ENCODE results near the gene OTUB2.

The OTUB2 gene

GRCh38 chr14:94025720-94026119 is 420 bp upstream of the OTUB2 start:
- H3K27me3 ChIP-seq (ENCODE audit: control insufficient read depth, low read length) = peaks cover 20% of the 10 kb centered on the region
- no peak for TF ChIP-seq CTCF (IDR thresholded peaks at IDR 0.05; ENCODE audit: low read depth, low read length, poor library complexity, severe bottlenecking)
- no peak for TF ChIP-seq EZH2phosphoT487 (IDR thresholded peaks at IDR 0.05; ENCODE audit: borderline replicate concordance, low read length)
- peaks cover 8% of the 10 kb centered on the region; the same call in 1 of the 2 replicates for H3K4me1 ChIP-seq (ENCODE audit: control insufficient read depth, low read length)
- H3K36me3 ChIP-seq (ENCODE audit: control insufficient read depth, low read length) = no peaks in the 10 kb centered on the region
- H4K20me1 ChIP-seq (ENCODE audit: control insufficient read depth, insufficient read depth, low read depth, low read length) = no peaks in the 10 kb centered on the region
- no peaks in the 10 kb centered on the region for H3K9me2 ChIP-seq (replicated peaks; ENCODE audit: control insufficient read depth, low read length)
- peak overlapping the region; percentile 51; the same call in 1 of the 2 replicates for H3K4me3 ChIP-seq (ENCODE audit: low read length)
- H3K4me2 ChIP-seq (ENCODE audit: low read length) = peak overlapping the region; percentile 60
- H3K27ac ChIP-seq (ENCODE audit: low read depth, low read length) = no peak overlapping the region
- H3K9me3 ChIP-seq (ENCODE audit: control insufficient read depth, insufficient read depth, low read length) = no peaks in the 10 kb centered on the region
- no peaks in the 10 kb centered on the region for H3K79me2 ChIP-seq (ENCODE audit: control insufficient read depth, low read length)
- no peaks in the 10 kb centered on the region for H3F3A ChIP-seq (ENCODE audit: control insufficient read depth, insufficient read depth)

GRCh38 chr14:94026889-94027469 is 839 bp downstream of the OTUB2 start:
- Histone ChIP-seq H3K79me2 (ENCODE audit: control insufficient read depth, low read length) (no peaks in the 10 kb centered on the region), H3K27me3 (ENCODE audit: control insufficient read depth, low read length) (peaks cover 9% of the 10 kb centered on the region), H4K20me1 (ENCODE audit: control insufficient read depth, insufficient read depth, low read depth, low read length) (no peaks in the 10 kb centered on the region), H3K36me3 (ENCODE audit: control insufficient read depth, low read length) (no peaks in the 10 kb centered on the region), H3F3A (ENCODE audit: control insufficient read depth, insufficient read depth) (no peaks in the 10 kb centered on the region), H3K27ac (ENCODE audit: low read depth, low read length) (no peak overlapping the region), H3K9me2 (replicated peaks; ENCODE audit: control insufficient read depth, low read length) (no peaks in the 10 kb centered on the region), H3K9me3 (ENCODE audit: control insufficient read depth, insufficient read depth, low read length) (no peaks in the 10 kb centered on the region), H3K4me3 (ENCODE audit: low read length) (no peak overlapping the region), H3K4me1 (ENCODE audit: control insufficient read depth, low read length) (peaks cover 8% of the 10 kb centered on the region; the same call in 1 of the 2 replicates), H3K4me2 (ENCODE audit: low read length) (peak overlapping the region; percentile 60; the same call in 1 of the 2 replicates)
- no peak for TF ChIP-seq EZH2phosphoT487 (IDR thresholded peaks at IDR 0.05; ENCODE audit: borderline replicate concordance, low read length)
- TF ChIP-seq CTCF (IDR thresholded peaks at IDR 0.05; ENCODE audit: low read depth, low read length, poor library complexity, severe bottlenecking) = no peak

- Histone ChIP-seq H3K36me3 (ENCODE audit: control insufficient read depth, low read length) (no peaks in the 10 kb centered on the region), H3F3A (ENCODE audit: control insufficient read depth, insufficient read depth) (no peaks in the 10 kb centered on the region), H3K27ac (ENCODE audit: low read depth, low read length) (no peak overlapping the region), H3K27me3 (ENCODE audit: control insufficient read depth, low read length) (peaks cover 3% of the 10 kb centered on the region; the same call in 1 of the 2 replicates), H3K4me1 (ENCODE audit: control insufficient read depth, low read length) (peaks cover 8% of the 10 kb centered on the region; the same call in 1 of the 2 replicates), H3K9me3 (ENCODE audit: control insufficient read depth, insufficient read depth, low read length) (no peaks in the 10 kb centered on the region), H3K9me2 (replicated peaks; ENCODE audit: control insufficient read depth, low read length) (no peaks in the 10 kb centered on the region), H3K79me2 (ENCODE audit: control insufficient read depth, low read length) (no peaks in the 10 kb centered on the region), H4K20me1 (ENCODE audit: control insufficient read depth, insufficient read depth, low read depth, low read length) (no peaks in the 10 kb centered on the region), H3K4me2 (ENCODE audit: low read length) (no peak overlapping the region), H3K4me3 (ENCODE audit: low read length) (no peak overlapping the region)
- TF ChIP-seq EZH2phosphoT487 (IDR thresholded peaks at IDR 0.05; ENCODE audit: borderline replicate concordance, low read length) (no peak), CTCF (IDR thresholded peaks at IDR 0.05; ENCODE audit: low read depth, low read length, poor library complexity, severe bottlenecking) (no peak)
These were observed 1.7 kb downstream of the OTUB2 start for GRCh38 chr14:94027566-94028449.
